WTC11 (cell line): ENCODE measurements around the gene CD2AP. TPM values are rescaled to one million over a fixed set of nuclear protein-coding genes. Genes with fewer than 3 reads are reported as not detected.

Experiments used
- ATAC-seq: fragments of 200-7000 bp; cut with Tn5 transposase; 2 replicates; pipeline ENCODE4 v1.10.0; 2021; ENCODE audit warnings: mild to moderate bottlenecking, moderate library complexity
- CTCF ChIA-PET: fragments of 300-600 bp; sonication (Branson Sonifier 250); formaldehyde crosslinking; loops from one replicate; lab custom pipeline; 2021; ENCODE audit warnings: antibody characterized with exemption; lab: Charles Lee
- POLR2A ChIA-PET: fragments of 350-600 bp; sonication (Branson Sonifier 250); formaldehyde crosslinking; loops from one replicate; lab custom pipeline; 2021; ENCODE audit warnings: antibody characterized with exemption; lab: Charles Lee
- DNase-seq: peaks from one replicate; pipeline ENCODE4 v3.0.0; 2021; ENCODE audit warnings: low spot score
- H3K27ac Mint-ChIP-seq: 2 replicates; pipeline ENCODE4 v1.8.0; 2021; ENCODE audit warnings: mixed read lengths
- H3K27me3 Mint-ChIP-seq: 2 replicates; pipeline ENCODE4 v1.8.0; 2021; ENCODE audit warnings: low read depth, mild to moderate bottlenecking, moderate library complexity, mixed read lengths
- H3K36me3 Mint-ChIP-seq: 2 replicates; pipeline ENCODE4 v1.8.0; 2021; ENCODE audit warnings: mixed read lengths
- H3K4me1 Mint-ChIP-seq: 2 replicates; pipeline ENCODE4 v1.8.0; 2022; ENCODE audit warnings: mixed read lengths
- H3K4me3 Mint-ChIP-seq: 2 replicates; pipeline ENCODE4 v1.8.0; 2021; ENCODE audit warnings: mild to moderate bottlenecking, moderate library complexity, mixed read lengths
- H3K9me3 Mint-ChIP-seq: 2 replicates; pipeline ENCODE4 v1.8.0; 2021; ENCODE audit warnings: mixed read lengths
- ATF6 ChIP-seq: sonication (generic); formaldehyde crosslinking; IDR thresholded peaks from 2 replicates; pipeline ENCODE4 v1.8.1; 2023; ENCODE audit warnings: mild to moderate bottlenecking, missing genetic modification reagents
- FOXK1 ChIP-seq: sonication (generic); formaldehyde crosslinking; IDR thresholded peaks from 2 replicates; pipeline ENCODE4 v1.8.0; 2022; ENCODE audit warnings: mild to moderate bottlenecking, moderate library complexity, missing genetic modification reagents
- FOXP1 ChIP-seq: sonication (generic); formaldehyde crosslinking; IDR thresholded peaks from 2 replicates; pipeline ENCODE4 v1.8.0; 2022; ENCODE audit warnings: missing genetic modification reagents, mild to moderate bottlenecking, moderate library complexity, borderline replicate concordance
- NFATC4 ChIP-seq: fragments of 250-450 bp; sonication (Bioruptor Pico); IDR thresholded peaks from 2 replicates; pipeline ENCODE4 v1.9.0; 2021; ENCODE audit warnings: mild to moderate bottlenecking
- PRRX2 ChIP-seq: fragments of 250-450 bp; sonication (Bioruptor Pico); IDR thresholded peaks from 2 replicates; pipeline ENCODE4 v1.8.0; 2021; ENCODE audit warnings: mild to moderate bottlenecking
- SP1 ChIP-seq: sonication (generic); formaldehyde crosslinking; conservative IDR thresholded peaks from 2 replicates; pipeline ENCODE4 v1.8.1; 2022; ENCODE audit warnings: missing genetic modification reagents
- TEAD1 ChIP-seq: sonication (generic); formaldehyde crosslinking; IDR thresholded peaks from 2 replicates; pipeline ENCODE4 v1.8.0; 2022; ENCODE audit warnings: mild to moderate bottlenecking, missing genetic modification reagents
- TEAD4 ChIP-seq: sonication (generic); formaldehyde crosslinking; IDR thresholded peaks from 2 replicates; pipeline ENCODE4 v1.8.0; 2022; ENCODE audit warnings: mild to moderate bottlenecking, missing genetic modification reagents
- ZBTB21 ChIP-seq: sonication (generic); formaldehyde crosslinking; IDR thresholded peaks from 2 replicates; pipeline ENCODE4 v1.8.1; 2023; ENCODE audit warnings: mild to moderate bottlenecking, missing genetic modification reagents, borderline replicate concordance
- ZNF281 ChIP-seq: sonication (generic); formaldehyde crosslinking; IDR thresholded peaks from 2 replicates; pipeline ENCODE4 v1.8.0; 2023; ENCODE audit warnings: mild to moderate bottlenecking, missing genetic modification reagents
- ZNF425 ChIP-seq: fragments of 250-450 bp; sonication (Bioruptor Pico); conservative IDR thresholded peaks from 2 replicates; pipeline ENCODE4 v1.9.0; 2021; ENCODE audit warnings: mild to moderate bottlenecking
- total RNA-seq: library from RNA; stranded (reverse); gene quantifications from 3 replicates; pipeline ENCODE4 v1.2.3, GENCODE V29; 2021
- TF ChIP-seq, protein P1 (sequence below): sonication (generic); formaldehyde crosslinking; IDR thresholded peaks from 2 replicates; pipeline ENCODE4 v1.8.1; 2022; ENCODE audit warnings: mild to moderate bottlenecking, moderate library complexity, missing genetic modification reagents
- TF ChIP-seq, protein P2 (sequence below): sonication (generic); formaldehyde crosslinking; IDR thresholded peaks from 2 replicates; pipeline ENCODE4 v1.8.0; 2022; ENCODE audit warnings: mild to moderate bottlenecking, missing genetic modification reagents
- TF ChIP-seq, protein P3 (sequence below): fragments of 250-450 bp; sonication (Bioruptor Pico); IDR thresholded peaks from 2 replicates; pipeline ENCODE4 v1.9.0; 2021; ENCODE audit warnings: mild to moderate bottlenecking, borderline replicate concordance

The CD2AP gene
- total RNA-seq, 1 experiment from 2014 or later, result 77.0 TPM

GRCh38 chr6:47477497-47478232 is at the start of gene CD2AP (continued):
- no peak for TF ChIP-seq ATF6
- TF ChIP-seq, protein P1, sequence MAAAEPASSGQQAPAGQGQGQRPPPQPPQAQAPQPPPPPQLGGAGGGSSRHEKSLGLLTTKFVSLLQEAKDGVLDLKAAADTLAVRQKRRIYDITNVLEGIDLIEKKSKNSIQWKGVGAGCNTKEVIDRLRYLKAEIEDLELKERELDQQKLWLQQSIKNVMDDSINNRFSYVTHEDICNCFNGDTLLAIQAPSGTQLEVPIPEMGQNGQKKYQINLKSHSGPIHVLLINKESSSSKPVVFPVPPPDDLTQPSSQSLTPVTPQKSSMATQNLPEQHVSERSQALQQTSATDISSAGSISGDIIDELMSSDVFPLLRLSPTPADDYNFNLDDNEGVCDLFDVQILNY (CRISPR knock-in tag), result peak; percentile 57; the same call in 1 of the 2 replicates
- TF ChIP-seq TEAD1, result peak; percentile 41; the same call in 1 of the 2 replicates

GRCh38 chr6:47428288-47428687 is 49.3 kb upstream of the CD2AP start:
- peaks cover 34% of the 10 kb centered on the region for H3K9me3 Mint-ChIP-seq
- no peak for DNase-seq
- H3K27ac Mint-ChIP-seq, result peak overlapping the region; percentile 92
- peaks cover 49% of the 10 kb centered on the region for H3K4me1 Mint-ChIP-seq
- ChIA-PET POLR2A (interaction anchor here (1.8 kb wide), 1 partner anchor 49 kb away, joined by 7 read pairs; the partner anchor contains the start of gene CD2AP), CTCF (interaction anchor here (0.6 to 1.5 kb wide), 5 partner anchors 15 to 349 kb away, joined by 3 to 6 read pairs (median 3); partner anchors contain the start of gene CD2AP)
- H3K36me3 Mint-ChIP-seq, result peaks cover 35% of the 10 kb centered on the region
- no peaks in the 10 kb centered on the region for H3K27me3 Mint-ChIP-seq
- peak; percentile 12 for ATAC-seq
- TF ChIP-seq ZBTB21 (CRISPR knock-in tag), result no peak
- TF ChIP-seq PRRX2, result 0 out of 2 replicates have a peak, but pooled peaks have one; percentile 3
- no peak overlapping the region for H3K4me3 Mint-ChIP-seq

- Mint-ChIP-seq H3K4me3 (peak overlapping the region; percentile 4; the same call in 1 of the 2 replicates), H3K9me3 (peaks cover 34% of the 10 kb centered on the region), H3K36me3 (peaks cover 35% of the 10 kb centered on the region), H3K27ac (peak overlapping the region; percentile 92), H3K4me1 (peaks cover 49% of the 10 kb centered on the region), H3K27me3 (no peaks in the 10 kb centered on the region)
- TF ChIP-seq ZNF425 (CRISPR knock-in tag) (no peak), ZNF281 (CRISPR knock-in tag) (no peak), TEAD4 (CRISPR knock-in tag) (no peak), NFATC4 (0 out of 2 replicates have a peak, but pooled peaks have one; percentile 36), PRRX2 (0 out of 2 replicates have a peak, but pooled peaks have one; percentile 23), FOXK1 (peak; percentile 11; the same call in 1 of the 2 replicates), SP1 (peak; percentile 21; the same call in 1 of the 2 replicates), FOXP1 (peak; percentile 32; the same call in 1 of the 2 replicates)
- TF ChIP-seq, protein P2, sequence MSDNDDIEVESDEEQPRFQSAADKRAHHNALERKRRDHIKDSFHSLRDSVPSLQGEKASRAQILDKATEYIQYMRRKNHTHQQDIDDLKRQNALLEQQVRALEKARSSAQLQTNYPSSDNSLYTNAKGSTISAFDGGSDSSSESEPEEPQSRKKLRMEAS, result peak; percentile 75
- TF ChIP-seq, protein P3, sequence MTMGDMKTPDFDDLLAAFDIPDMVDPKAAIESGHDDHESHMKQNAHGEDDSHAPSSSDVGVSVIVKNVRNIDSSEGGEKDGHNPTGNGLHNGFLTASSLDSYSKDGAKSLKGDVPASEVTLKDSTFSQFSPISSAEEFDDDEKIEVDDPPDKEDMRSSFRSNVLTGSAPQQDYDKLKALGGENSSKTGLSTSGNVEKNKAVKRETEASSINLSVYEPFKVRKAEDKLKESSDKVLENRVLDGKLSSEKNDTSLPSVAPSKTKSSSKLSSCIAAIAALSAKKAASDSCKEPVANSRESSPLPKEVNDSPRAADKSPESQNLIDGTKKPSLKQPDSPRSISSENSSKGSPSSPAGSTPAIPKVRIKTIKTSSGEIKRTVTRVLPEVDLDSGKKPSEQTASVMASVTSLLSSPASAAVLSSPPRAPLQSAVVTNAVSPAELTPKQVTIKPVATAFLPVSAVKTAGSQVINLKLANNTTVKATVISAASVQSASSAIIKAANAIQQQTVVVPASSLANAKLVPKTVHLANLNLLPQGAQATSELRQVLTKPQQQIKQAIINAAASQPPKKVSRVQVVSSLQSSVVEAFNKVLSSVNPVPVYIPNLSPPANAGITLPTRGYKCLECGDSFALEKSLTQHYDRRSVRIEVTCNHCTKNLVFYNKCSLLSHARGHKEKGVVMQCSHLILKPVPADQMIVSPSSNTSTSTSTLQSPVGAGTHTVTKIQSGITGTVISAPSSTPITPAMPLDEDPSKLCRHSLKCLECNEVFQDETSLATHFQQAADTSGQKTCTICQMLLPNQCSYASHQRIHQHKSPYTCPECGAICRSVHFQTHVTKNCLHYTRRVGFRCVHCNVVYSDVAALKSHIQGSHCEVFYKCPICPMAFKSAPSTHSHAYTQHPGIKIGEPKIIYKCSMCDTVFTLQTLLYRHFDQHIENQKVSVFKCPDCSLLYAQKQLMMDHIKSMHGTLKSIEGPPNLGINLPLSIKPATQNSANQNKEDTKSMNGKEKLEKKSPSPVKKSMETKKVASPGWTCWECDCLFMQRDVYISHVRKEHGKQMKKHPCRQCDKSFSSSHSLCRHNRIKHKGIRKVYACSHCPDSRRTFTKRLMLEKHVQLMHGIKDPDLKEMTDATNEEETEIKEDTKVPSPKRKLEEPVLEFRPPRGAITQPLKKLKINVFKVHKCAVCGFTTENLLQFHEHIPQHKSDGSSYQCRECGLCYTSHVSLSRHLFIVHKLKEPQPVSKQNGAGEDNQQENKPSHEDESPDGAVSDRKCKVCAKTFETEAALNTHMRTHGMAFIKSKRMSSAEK (CRISPR knock-in tag), result peak; percentile 61; the same call in 1 of the 2 replicates
- TF ChIP-seq, all 79 proteins: peak for 7
- ChIA-PET CTCF (interaction anchor here (0.6 to 1.5 kb wide), 5 partner anchors 16 to 350 kb away, joined by 3 to 6 read pairs (median 3); partner anchors contain the start of gene CD2AP), POLR2A (interaction anchor here (1.8 kb wide), 1 partner anchor 48 kb away, joined by 7 read pairs; the partner anchor contains the start of gene CD2AP)
- ATAC-seq, result peak; percentile 94
- DNase-seq, result peak; percentile 62
Measured at GRCh38 chr6:47428746-47429664, 48.6 kb upstream of the CD2AP start.
